Limb (tissue), 2 donors: ENCODE measurements around the gene TPBG.
"Not testable (repeated sequence)": the region's sequence is repeated elsewhere in the genome, so short reads cannot be mapped to it uniquely, and the experiment has no call there.

Experiments
- DNase-seq, 2 donors: peaks; one replicate each; pipeline ENCODE4 v3.0.0-alpha.2; 2016; ENCODE audit errors: extremely low spot score in 2 of 2

The TPBG gene

DNA sequence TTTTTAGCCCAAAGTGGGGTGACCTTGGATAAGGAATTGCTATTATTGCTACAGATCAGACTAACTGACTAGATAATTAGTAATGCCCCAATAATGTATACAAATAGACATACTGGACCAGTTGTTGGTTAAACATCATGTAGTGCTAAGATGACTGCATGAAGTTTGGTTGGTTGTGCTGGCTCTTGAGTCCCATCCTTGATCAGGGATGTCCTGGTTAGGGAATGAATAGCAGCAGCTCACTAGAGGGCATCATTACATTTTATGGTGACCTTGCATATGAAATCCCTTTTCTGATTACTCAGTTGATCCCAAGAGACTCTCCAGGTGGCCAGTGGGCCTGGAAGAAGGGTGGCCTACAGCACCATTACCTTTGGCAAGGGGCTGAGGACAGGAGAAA lies 10.9 kb downstream of the TPBG start:
- no peak for DNase-seq

DNA sequence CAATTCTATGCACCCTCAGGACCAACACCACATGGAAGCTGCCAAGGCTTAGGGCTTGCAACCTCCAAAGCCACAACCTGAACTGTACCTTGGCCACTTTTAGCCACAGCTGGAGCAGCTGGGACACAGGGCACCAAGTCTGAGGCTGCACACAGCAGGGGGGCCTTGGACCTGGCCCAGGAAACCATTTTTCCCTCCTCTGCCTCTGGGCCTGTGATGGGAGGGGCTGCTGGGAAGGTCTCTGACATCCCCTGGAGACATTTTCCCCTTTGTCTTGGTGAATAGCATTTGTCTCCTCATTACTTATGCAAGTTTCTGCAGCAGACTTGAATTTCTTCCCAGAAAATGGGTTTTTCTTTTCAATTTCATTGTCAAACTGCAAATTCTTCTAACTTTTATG lies 13.0 kb downstream of the TPBG start:
- no peak for DNase-seq

DNA sequence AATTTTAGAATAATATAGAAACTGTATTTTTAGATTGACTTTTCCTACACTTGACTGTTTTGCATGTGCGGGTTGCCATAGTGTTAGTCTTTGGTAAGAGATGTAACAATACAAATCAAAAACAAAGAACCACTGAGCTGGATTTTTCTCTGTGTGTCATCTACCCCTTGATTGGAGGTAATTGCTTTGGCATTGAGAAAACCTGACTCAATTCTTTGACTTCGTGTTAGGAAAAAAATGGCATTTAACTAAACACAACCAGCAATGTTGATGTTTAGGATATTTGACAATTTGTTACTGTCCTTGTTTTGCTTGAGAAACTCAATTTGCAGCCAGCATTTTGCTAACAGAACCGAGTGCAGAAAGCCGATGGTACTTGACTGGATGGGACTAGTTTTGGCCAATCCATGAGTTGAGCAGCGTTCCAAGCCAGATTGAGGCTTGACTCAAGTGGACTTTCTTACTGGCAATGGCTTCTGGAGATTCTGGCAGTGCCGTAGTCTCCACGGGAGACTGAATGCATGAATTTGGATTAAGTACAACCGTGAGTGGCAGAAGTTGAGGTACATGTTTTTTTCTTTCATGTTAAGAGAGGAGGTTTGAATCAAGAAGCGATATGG lies 17.1 kb downstream of the TPBG start:
- DNase-seq: no peak

GRCh38 chr6:82381278-82381677 lies 17.7 kb downstream of the TPBG start:
- no peak for DNase-seq

DNA sequence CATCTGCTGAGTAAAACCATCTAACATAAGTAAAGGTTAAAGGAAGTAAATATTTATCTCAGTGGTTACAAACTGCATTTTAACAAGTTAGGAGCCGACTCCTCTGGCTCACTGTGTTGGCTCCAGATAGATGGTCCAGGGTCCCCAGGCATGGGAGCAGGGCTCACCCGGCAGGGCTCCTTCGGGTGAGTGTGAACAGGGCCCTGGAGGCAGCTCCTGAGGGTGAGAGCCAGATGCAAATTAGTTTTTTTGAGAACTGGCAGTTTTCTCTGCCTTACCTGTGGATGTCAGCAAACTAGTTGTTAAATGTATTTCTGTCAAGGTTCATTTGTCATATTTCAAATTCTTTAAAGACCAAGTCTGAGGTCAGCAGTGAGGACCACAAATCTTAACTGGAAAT lies 21.5 kb downstream of the TPBG start:
- no peak for DNase-seq

- DNase-seq: no peak
These were observed 21.9 kb downstream of the TPBG start for GRCh38 chr6:82385546-82385945.

GRCh38 chr6:82385961-82386360 lies 22.3 kb downstream of the TPBG start:
- DNase-seq: no peak

DNA sequence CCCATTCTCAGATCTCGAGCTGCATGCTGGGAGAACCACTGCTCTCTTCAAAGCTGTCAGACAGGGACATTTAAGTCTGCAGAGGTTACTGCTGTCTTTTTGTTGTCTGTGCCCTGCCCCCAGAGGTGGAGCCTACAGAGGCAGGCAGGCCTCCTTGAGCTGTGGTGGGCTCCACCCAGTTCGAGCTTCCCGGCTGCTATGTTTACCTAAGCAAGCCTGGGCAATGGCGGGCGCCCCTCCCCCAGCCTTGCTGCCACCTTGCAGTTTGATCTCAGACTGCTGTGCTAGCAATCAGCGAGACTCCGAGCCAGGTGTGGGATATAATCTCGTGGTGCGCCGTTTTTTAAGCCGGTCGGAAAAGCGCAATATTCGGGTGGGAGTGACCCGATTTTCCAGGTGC lies 31.2 kb downstream of the TPBG start:
- DNase-seq: not testable (repeated sequence)

GRCh38 chr6:82396964-82397751 lies 33.5 kb downstream of the TPBG start:
- no peak for DNase-seq

DNA sequence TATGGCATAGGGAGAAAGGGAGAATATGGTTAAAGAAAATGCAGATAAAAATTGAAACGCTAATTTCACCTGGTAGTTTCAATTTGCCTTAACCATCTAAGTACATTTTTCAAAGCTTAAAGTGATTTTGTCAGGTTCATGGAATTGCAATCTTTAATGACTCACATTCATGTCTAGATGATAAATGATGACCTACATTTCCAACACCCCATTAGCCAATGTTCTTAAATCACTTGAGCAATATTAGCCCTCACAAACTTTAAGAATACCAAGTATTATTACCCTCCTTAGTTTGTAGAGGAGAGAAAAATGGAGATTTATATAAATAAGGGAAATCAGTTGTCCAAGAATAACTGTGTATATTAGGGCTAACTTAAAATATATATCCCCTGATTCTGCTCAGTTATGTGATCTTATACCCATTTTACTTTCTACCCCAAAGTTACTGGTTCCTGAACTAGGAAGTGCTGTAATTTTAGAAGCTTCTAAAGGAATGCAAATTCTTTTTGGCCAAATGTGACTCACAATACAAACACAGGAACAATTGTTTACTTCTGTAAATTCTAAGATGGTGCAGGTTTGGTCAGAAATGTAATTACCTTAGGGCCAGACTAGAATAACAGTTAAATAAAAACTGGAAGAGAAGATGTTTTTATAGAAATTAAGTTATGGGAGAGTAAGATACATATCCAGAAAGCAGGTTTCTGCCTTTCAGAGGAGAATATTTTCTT lies 34.5 kb downstream of the TPBG start:
- no peak for DNase-seq

DNA sequence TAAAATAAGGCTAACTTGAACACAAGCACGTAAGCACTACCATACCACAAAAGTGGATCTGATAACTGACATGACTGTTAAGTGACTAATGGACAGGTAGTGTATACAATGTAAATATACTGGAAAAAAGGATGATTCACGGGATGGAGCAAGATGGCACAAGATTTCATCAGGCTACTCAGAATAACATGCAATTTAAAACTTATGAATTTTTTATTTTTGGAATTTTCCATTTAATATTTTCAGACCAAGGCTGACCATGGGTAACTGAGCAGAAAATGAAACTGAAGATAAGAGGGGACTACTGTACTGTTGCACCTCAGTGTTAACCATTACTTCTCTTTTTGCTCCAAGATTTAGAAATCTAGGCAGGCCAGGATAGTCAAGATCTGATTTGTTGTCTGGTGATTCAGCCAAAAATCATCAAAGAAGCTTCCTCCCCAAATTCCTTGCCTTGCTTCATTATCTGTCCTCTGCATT lies 45.4 kb downstream of the TPBG start:
- no peak for DNase-seq

- no peak for DNase-seq
These were observed 46.6 kb downstream of the TPBG start for GRCh38 chr6:82410151-82410648.

DNA sequence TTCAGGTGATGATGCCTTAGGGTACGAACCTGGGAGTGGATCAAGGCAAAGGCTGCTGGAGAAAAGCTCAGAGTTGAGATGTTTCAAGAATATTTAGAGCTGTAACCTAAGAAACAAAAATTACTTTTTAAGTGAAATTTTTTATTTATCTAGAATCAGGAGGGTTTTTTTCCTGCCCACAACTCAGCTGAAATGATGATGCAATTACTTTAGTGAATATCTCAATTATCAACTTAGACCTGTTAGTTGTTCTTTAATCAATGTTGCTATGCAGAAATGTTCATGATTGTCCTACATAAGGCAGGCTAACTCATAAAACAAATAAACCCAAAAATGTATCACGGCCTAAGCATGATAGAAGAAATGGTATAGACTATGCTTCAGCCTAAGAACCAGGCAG lies 50.3 kb downstream of the TPBG start:
- no peak for DNase-seq

DNA sequence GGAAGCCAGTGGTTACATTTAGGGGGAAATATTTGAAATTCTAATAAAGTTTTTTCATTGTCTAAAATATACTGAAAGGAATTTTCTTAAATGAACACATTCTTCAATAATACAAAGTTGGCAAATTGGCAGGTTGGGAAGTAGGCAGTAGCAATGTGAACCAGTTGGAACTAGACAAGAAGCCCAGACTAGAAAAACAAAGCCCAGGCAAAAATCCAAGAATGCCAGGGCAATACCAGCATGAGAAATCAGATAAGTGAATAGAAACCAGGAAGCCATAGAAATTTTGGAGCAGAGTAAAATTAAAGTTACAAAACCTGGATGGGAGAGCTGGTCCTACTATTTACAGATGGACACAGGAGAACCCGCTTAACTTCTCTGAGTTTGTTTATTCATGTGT lies 52.2 kb downstream of the TPBG start:
- DNase-seq: no peak

- DNase-seq: no peak
These were observed 52.7 kb downstream of the TPBG start for GRCh38 chr6:82416346-82416745.
